ENCODE measurements around the gene FGD6.
"Not testable (repeated sequence)": the region's sequence is repeated elsewhere in the genome, so short reads cannot be mapped to it uniquely, and the experiment has no call there.

FGD6 gene

DNA sequence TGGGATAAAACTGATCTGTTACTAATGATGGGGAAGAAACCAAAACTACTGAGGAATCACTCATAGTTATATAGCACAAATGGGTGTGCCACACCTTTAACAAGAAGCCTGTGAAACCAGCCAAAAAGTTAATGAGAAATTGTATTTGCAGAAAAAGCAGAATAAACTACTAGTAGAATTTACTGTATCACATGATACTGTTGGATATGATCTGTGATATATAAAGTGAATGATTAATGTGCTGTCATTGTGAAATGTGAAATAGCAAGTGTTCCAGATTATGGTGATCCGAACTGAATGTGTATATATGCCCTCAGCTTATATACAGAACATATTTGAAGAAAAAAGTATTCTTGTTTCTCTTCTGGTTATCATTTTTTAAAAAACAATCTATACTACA, 30.8 kb upstream of the FGD6 start:
- H4K5ac ChIP-seq (ENCODE audit: low read length), result no peak overlapping the region
- H3K4me3 ChIP-seq (ENCODE audit: low read length), result no peak overlapping the region
- H3K9ac ChIP-seq (ENCODE audit: low read length), result no peak overlapping the region
- H3K56ac ChIP-seq (ENCODE audit: low read length), result no peak overlapping the region
- no peak overlapping the region for H2AK5ac ChIP-seq (ENCODE audit: low read length)
- H3K27me3 ChIP-seq (ENCODE audit: insufficient read depth, low read length, poor library complexity), result no peaks in the 10 kb centered on the region
- no peak overlapping the region for H2BK15ac ChIP-seq (replicated peaks; ENCODE audit: low read depth)
- no peak overlapping the region for H3K4ac ChIP-seq (ENCODE audit: low read depth, low read length)
- H3K4me2 ChIP-seq (ENCODE audit: low read length), result no peak overlapping the region
- no peak overlapping the region for H2BK5ac ChIP-seq (ENCODE audit: low read length)
- H3K18ac ChIP-seq (ENCODE audit: low read length), result no peak overlapping the region
- WGBS (ENCODE audit: extremely low coverage, insufficient coverage, low lambda C conversion rate), result no CpG with 5 or more reads among the region's 1 CpG
- no peaks in the 10 kb centered on the region for H3K4me1 ChIP-seq (ENCODE audit: control insufficient read depth, low read depth, low read length)
- no peak overlapping the region for H3K23ac ChIP-seq (ENCODE audit: low read length)
- peaks cover 3% of the 10 kb centered on the region for H3K79me1 ChIP-seq (ENCODE audit: low read length)
- no peak for DNase-seq
- no peak overlapping the region for H4K8ac ChIP-seq (ENCODE audit: low read depth, low read length)
- peaks cover 3% of the 10 kb centered on the region for H3K79me2 ChIP-seq (ENCODE audit: control insufficient read depth, insufficient read depth, low read length)
- no peak overlapping the region for H2BK120ac ChIP-seq (ENCODE audit: low read depth, low read length)
- H3K27ac ChIP-seq (ENCODE audit: low read depth, low read length), result no peak overlapping the region
- H3K36me3 ChIP-seq (ENCODE audit: control insufficient read depth, insufficient read depth, low read length), result no peaks in the 10 kb centered on the region

DNA sequence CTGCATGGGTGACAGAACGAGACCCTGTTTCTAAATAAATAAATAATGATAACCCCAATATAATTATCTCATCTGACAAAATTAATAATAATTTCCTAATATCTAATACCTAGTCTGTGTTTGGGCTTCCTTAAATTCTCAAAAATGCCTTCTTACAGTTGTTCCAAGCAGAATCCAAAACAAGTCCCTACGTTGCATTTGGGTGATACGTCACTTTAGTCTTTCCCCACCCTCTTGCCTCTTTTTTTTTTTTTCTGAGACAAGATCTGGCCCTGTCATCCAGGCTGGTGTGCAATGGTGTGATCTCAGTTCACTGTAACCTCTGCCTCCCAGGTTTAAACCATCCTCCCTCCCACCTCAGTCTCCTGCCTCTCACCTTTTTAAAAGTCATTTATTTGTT, 27.1 kb upstream of the FGD6 start:
- Histone ChIP-seq H2BK5ac (ENCODE audit: low read length) (no peak overlapping the region), H3K9ac (ENCODE audit: low read length) (no peak overlapping the region), H3K4ac (ENCODE audit: low read depth, low read length) (no peak overlapping the region), H2BK120ac (ENCODE audit: low read depth, low read length) (no peak overlapping the region), H3K79me1 (ENCODE audit: low read length) (peaks cover 8% of the 10 kb centered on the region), H3K56ac (ENCODE audit: low read length) (no peak overlapping the region), H4K8ac (ENCODE audit: low read depth, low read length) (no peak overlapping the region), H3K27ac (ENCODE audit: low read depth, low read length) (no peak overlapping the region), H3K4me2 (ENCODE audit: low read length) (no peak overlapping the region), H3K18ac (ENCODE audit: low read length) (no peak overlapping the region), H3K79me2 (ENCODE audit: control insufficient read depth, insufficient read depth, low read length) (peaks cover 14% of the 10 kb centered on the region), H3K4me1 (ENCODE audit: control insufficient read depth, low read depth, low read length) (no peaks in the 10 kb centered on the region), H3K4me3 (ENCODE audit: low read length) (no peak overlapping the region), H3K23ac (ENCODE audit: low read length) (no peak overlapping the region), H3K36me3 (ENCODE audit: control insufficient read depth, insufficient read depth, low read length) (no peaks in the 10 kb centered on the region), H2BK15ac (replicated peaks; ENCODE audit: low read depth) (no peak overlapping the region), H3K27me3 (ENCODE audit: insufficient read depth, low read length, poor library complexity) (no peaks in the 10 kb centered on the region), H4K5ac (ENCODE audit: low read length) (no peak overlapping the region), H2AK5ac (ENCODE audit: low read length) (no peak overlapping the region)
- no CpG with 5 or more reads among the region's 3 CpGs for WGBS (ENCODE audit: extremely low coverage, insufficient coverage, low lambda C conversion rate)
- DNase-seq, result no peak

DNA sequence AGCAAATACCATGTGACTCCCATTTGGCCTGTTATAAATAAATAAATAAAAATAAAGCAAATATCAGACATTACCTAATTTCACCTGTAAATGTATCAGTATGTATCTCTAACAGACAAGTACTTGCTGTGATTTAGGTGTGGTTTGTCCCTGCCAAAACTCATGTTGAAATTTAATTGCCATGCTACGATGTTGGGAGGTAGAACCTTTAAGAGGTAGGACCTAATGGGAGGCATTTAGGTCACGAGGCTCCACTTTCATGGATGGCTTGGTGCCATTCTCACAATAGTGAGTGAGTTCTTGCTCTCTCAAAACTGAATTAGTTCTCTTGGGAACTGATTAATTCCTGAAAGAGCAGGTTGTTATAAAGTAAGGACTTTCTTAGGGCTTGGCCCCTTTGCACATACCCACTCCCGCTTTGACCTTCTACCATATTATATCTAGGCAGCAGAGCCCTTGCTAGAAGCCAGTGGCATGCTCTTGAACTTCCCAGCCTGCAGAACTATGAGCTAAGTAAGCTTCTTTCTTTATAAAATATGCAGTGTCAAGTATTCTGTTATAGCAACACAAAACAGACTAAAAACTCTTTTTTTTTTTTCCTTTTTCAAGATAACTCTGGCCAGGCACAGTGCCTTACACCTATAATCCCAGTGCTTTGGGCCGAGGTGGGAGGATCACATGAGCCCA, 26.4 kb upstream of the FGD6 start:
- Histone ChIP-seq H2AK5ac (ENCODE audit: low read length) (no peak overlapping the region), H2BK120ac (ENCODE audit: low read depth, low read length) (no peak overlapping the region), H3K27ac (ENCODE audit: low read depth, low read length) (no peak overlapping the region), H3K79me2 (ENCODE audit: control insufficient read depth, insufficient read depth, low read length) (peaks cover 14% of the 10 kb centered on the region), H3K4me3 (ENCODE audit: low read length) (no peak overlapping the region), H4K5ac (ENCODE audit: low read length) (no peak overlapping the region), H3K18ac (ENCODE audit: low read length) (no peak overlapping the region), H3K79me1 (ENCODE audit: low read length) (peaks cover 8% of the 10 kb centered on the region), H2BK5ac (ENCODE audit: low read length) (no peak overlapping the region), H3K4ac (ENCODE audit: low read depth, low read length) (no peak overlapping the region), H3K9ac (ENCODE audit: low read length) (no peak overlapping the region), H3K4me2 (ENCODE audit: low read length) (no peak overlapping the region), H3K4me1 (ENCODE audit: control insufficient read depth, low read depth, low read length) (no peaks in the 10 kb centered on the region), H2BK15ac (replicated peaks; ENCODE audit: low read depth) (no peak overlapping the region), H3K56ac (ENCODE audit: low read length) (no peak overlapping the region), H3K36me3 (ENCODE audit: control insufficient read depth, insufficient read depth, low read length) (no peaks in the 10 kb centered on the region), H4K8ac (ENCODE audit: low read depth, low read length) (no peak overlapping the region), H3K27me3 (ENCODE audit: insufficient read depth, low read length, poor library complexity) (no peaks in the 10 kb centered on the region), H3K23ac (ENCODE audit: low read length) (no peak overlapping the region)
- no peak for DNase-seq
- WGBS (ENCODE audit: extremely low coverage, insufficient coverage, low lambda C conversion rate), result no CpG with 5 or more reads among the region's 4 CpGs

DNA sequence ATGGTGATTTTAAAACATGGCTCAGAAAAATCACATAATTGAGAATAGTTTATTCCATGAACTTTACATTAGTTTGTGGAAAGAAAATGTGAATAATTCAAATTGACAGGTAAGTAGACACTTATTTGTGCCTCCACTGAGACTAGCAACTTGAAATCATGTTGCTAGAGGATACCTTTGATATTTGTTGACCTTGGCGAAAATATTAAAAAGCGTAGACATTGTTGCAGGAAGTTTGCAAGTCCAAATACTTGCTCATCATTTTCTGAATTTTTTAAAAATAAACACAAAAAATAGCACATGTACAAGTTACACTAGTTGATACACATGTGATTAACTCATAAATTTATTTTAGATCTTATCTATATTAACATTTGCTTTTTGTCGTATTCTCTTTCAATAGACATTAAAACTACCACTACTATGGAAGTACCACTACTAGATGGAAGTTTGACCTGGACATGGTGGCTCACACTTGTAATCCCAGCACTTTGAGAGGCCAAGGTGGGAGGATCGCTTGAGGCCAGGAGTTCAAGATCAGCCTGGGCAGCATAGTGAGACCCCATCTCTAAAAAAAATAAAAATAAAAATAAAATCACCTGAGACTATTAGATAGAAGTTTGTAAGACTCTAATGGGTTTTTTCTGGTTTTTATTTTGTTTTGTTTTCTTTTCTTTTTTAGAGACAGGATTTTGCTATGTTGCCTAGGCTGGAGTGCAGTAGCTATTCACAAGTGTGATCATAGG, 24.7 kb upstream of the FGD6 start:
- no peak overlapping the region for H4K5ac ChIP-seq (ENCODE audit: low read length)
- no peaks in the 10 kb centered on the region for H3K4me1 ChIP-seq (ENCODE audit: control insufficient read depth, low read depth, low read length)
- no peak overlapping the region for H2BK5ac ChIP-seq (ENCODE audit: low read length)
- DNase-seq, result no peak
- no CpG with 5 or more reads among the region's 4 CpGs for WGBS (ENCODE audit: extremely low coverage, insufficient coverage, low lambda C conversion rate)
- no peak overlapping the region for H3K4me3 ChIP-seq (ENCODE audit: low read length)
- H3K79me2 ChIP-seq (ENCODE audit: control insufficient read depth, insufficient read depth, low read length), result peaks cover 20% of the 10 kb centered on the region
- H3K23ac ChIP-seq (ENCODE audit: low read length), result no peak overlapping the region
- no peak overlapping the region for H3K9ac ChIP-seq (ENCODE audit: low read length)
- peaks cover 10% of the 10 kb centered on the region for H3K79me1 ChIP-seq (ENCODE audit: low read length)
- H3K4me2 ChIP-seq (ENCODE audit: low read length), result no peak overlapping the region
- no peaks in the 10 kb centered on the region for H3K27me3 ChIP-seq (ENCODE audit: insufficient read depth, low read length, poor library complexity)
- H3K36me3 ChIP-seq (ENCODE audit: control insufficient read depth, insufficient read depth, low read length), result no peaks in the 10 kb centered on the region
- H2AK5ac ChIP-seq (ENCODE audit: low read length), result no peak overlapping the region
- no peak overlapping the region for H3K18ac ChIP-seq (ENCODE audit: low read length)
- H4K8ac ChIP-seq (ENCODE audit: low read depth, low read length), result no peak overlapping the region
- H2BK120ac ChIP-seq (ENCODE audit: low read depth, low read length), result no peak overlapping the region
- H3K4ac ChIP-seq (ENCODE audit: low read depth, low read length), result no peak overlapping the region
- no peak overlapping the region for H3K27ac ChIP-seq (ENCODE audit: low read depth, low read length)
- H3K56ac ChIP-seq (ENCODE audit: low read length), result no peak overlapping the region
- no peak overlapping the region for H2BK15ac ChIP-seq (replicated peaks; ENCODE audit: low read depth)

DNA sequence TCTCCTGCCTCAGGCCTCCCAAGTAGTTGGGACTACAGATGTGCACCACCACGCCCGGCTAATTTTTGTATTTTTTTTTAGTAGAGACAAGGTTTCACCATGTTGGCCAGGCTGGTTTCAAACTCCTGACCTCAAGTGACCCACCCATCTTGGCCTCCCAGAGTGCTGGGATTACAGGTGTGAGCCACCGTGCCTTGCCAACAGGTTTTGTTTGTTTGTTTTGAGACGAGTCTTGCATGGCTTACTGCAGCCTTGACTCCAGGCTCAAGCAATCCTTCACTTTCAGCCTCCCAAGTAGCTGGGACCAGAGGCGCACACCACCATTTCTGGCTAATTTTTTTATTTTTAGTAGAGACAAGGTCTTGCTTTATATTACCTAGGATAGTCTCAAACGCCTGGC, 23.9 kb upstream of the FGD6 start:
- not testable (repeated sequence) for H4K5ac ChIP-seq (ENCODE audit: low read length); H2BK15ac ChIP-seq (replicated peaks; ENCODE audit: low read depth); H3K27me3 ChIP-seq (ENCODE audit: insufficient read depth, low read length, poor library complexity); H2AK5ac ChIP-seq (ENCODE audit: low read length); H3K4me2 ChIP-seq (ENCODE audit: low read length); H3K56ac ChIP-seq (ENCODE audit: low read length); H3K4me1 ChIP-seq (ENCODE audit: control insufficient read depth, low read depth, low read length); H3K27ac ChIP-seq (ENCODE audit: low read depth, low read length); H3K18ac ChIP-seq (ENCODE audit: low read length); H3K23ac ChIP-seq (ENCODE audit: low read length); H4K8ac ChIP-seq (ENCODE audit: low read depth, low read length); H3K79me1 ChIP-seq (ENCODE audit: low read length); H3K4me3 ChIP-seq (ENCODE audit: low read length); H3K9ac ChIP-seq (ENCODE audit: low read length); H3K36me3 ChIP-seq (ENCODE audit: control insufficient read depth, insufficient read depth, low read length); H2BK120ac ChIP-seq (ENCODE audit: low read depth, low read length); H2BK5ac ChIP-seq (ENCODE audit: low read length); H3K4ac ChIP-seq (ENCODE audit: low read depth, low read length)
- H3K79me2 ChIP-seq (ENCODE audit: control insufficient read depth, insufficient read depth, low read length), result peaks cover 25% of the 10 kb centered on the region
- peak; percentile 33 for DNase-seq
- no CpG with 5 or more reads among the region's 6 CpGs for WGBS (ENCODE audit: extremely low coverage, insufficient coverage, low lambda C conversion rate)

Data from mesendoderm (in vitro differentiated cells).